HepG2 (cell line): Measurements from ENCODE around the gene SSMEM1. TPM values are rescaled to one million over a fixed set of nuclear protein-coding genes. Genes with fewer than 3 reads are reported as not detected.

Experiments used
- ARHGAP35 ChIP-seq: sonication (generic); formaldehyde crosslinking; IDR thresholded peaks from 2 replicates; pipeline ENCODE4 v1.9.0; 2022; ENCODE audit warnings: mild to moderate bottlenecking, inconsistent platforms, moderate library complexity, missing genetic modification reagents, borderline replicate concordance
- ARNT2 ChIP-seq: sonication (generic); formaldehyde crosslinking; IDR thresholded peaks from 2 replicates; pipeline ENCODE4 v1.8.0; 2022; ENCODE audit warnings: mild to moderate bottlenecking, low read depth, missing genetic modification reagents, moderate library complexity
- ASH2L ChIP-seq: fragments of 300-600, 200-600 bp; sonication (generic); IDR thresholded peaks from 2 replicates; pipeline ENCODE4 v1.7.0; 2017; ENCODE audit warnings: low read depth, mild to moderate bottlenecking, moderate library complexity, mixed read lengths, low read length; ENCODE audit not compliant: insufficient read length
- BORCS8-MEF2B ChIP-seq: sonication (generic); formaldehyde crosslinking; IDR thresholded peaks from 2 replicates; pipeline ENCODE4 v1.8.0; 2022; ENCODE audit warnings: mild to moderate bottlenecking, missing genetic modification reagents
- CENPT ChIP-seq: sonication (generic); formaldehyde crosslinking; IDR thresholded peaks from 2 replicates; pipeline ENCODE4 v1.8.0; 2022; ENCODE audit warnings: low read depth, mild to moderate bottlenecking, moderate library complexity, missing genetic modification reagents
- ELF3 ChIP-seq: IDR thresholded peaks from 2 replicates; pipeline ENCODE4 v1.6.1; 2016; ENCODE audit warnings: missing genetic modification reagents, missing compliant biosample characterization
- ELF4 ChIP-seq: sonication (generic); formaldehyde crosslinking; IDR thresholded peaks from 2 replicates; pipeline ENCODE4 v1.5.0; 2020; ENCODE audit warnings: missing genetic modification reagents, mild to moderate bottlenecking, moderate library complexity, borderline replicate concordance
- GATAD2A ChIP-seq: IDR thresholded peaks from 2 replicates; pipeline ENCODE4 v1.6.1; 2016
- KAT8 ChIP-seq: IDR thresholded peaks from 2 replicates; pipeline ENCODE4 v1.6.1; 2016; ENCODE audit warnings: missing genetic modification reagents, missing compliant biosample characterization
- MAFF ChIP-seq: IDR thresholded peaks from 2 replicates; pipeline ENCODE4 v1.6.1; 2011; ENCODE audit warnings: low read depth, low read length, improper control_type of control experiment
- MAZ ChIP-seq, 2 experiments: sonication (generic) in 1 of 2; formaldehyde crosslinking in 1 of 2; IDR thresholded peaks; 2 replicates each; pipeline versions ENCODE4 v1.5.0 to v1.6.1; 2012 to 2020; ENCODE audit warnings: low read depth in 2 of 2, mild to moderate bottlenecking in 2 of 2, borderline replicate concordance in 1 of 2, improper control_type of control experiment in 1 of 2, low read length in 1 of 2, missing genetic modification reagents in 1 of 2, moderate library complexity in 1 of 2
- MEF2D ChIP-seq: sonication (generic); formaldehyde crosslinking; IDR thresholded peaks from 2 replicates; pipeline ENCODE4 v1.5.1; 2020; ENCODE audit warnings: mild to moderate bottlenecking, missing genetic modification reagents
- RBM39 ChIP-seq: fragments of 200-400 bp; formaldehyde crosslinking; IDR thresholded peaks from one replicate; pipeline ENCODE4 v1.6.1; 2018; ENCODE audit warnings: antibody characterized with exemption, mild to moderate bottlenecking, low read depth, low read length; ENCODE audit not compliant: poor library complexity, severe bottlenecking
- RFX1 ChIP-seq: fragments of 450-650 bp; IDR thresholded peaks from 2 replicates; pipeline ENCODE4 v1.6.1; 2017
- SIN3B ChIP-seq: fragments of 150-350 bp; IDR thresholded peaks from 2 replicates; pipeline ENCODE4 v1.6.1; 2014; ENCODE audit warnings: low read length
- TFDP1 ChIP-seq: IDR thresholded peaks from 2 replicates; pipeline ENCODE4 v1.6.1; 2016; ENCODE audit warnings: missing compliant biosample characterization, missing genetic modification reagents, borderline replicate concordance
- YEATS2 ChIP-seq: sonication (generic); formaldehyde crosslinking; IDR thresholded peaks from 2 replicates; pipeline ENCODE4 v1.4.0; 2020; ENCODE audit warnings: missing genetic modification reagents, borderline replicate concordance
- ZNF335 ChIP-seq: sonication (generic); formaldehyde crosslinking; IDR thresholded peaks from 2 replicates; pipeline ENCODE4 v1.4.0; 2020; ENCODE audit warnings: missing genetic modification reagents
- ZNF598 ChIP-seq: sonication (generic); formaldehyde crosslinking; IDR thresholded peaks from 2 replicates; pipeline ENCODE4 v1.5.1; 2020; ENCODE audit warnings: mild to moderate bottlenecking, missing genetic modification reagents, borderline replicate concordance
- ZNF607 ChIP-seq: sonication (generic); formaldehyde crosslinking; IDR thresholded peaks from 2 replicates; pipeline ENCODE4 v1.5.1; 2020; ENCODE audit warnings: missing genetic modification reagents, mild to moderate bottlenecking, borderline replicate concordance
- ZNF747 ChIP-seq: sonication (generic); formaldehyde crosslinking; IDR thresholded peaks from 2 replicates; pipeline ENCODE4 v1.8.1; 2023; ENCODE audit warnings: missing genetic modification reagents, mild to moderate bottlenecking, borderline replicate concordance
- ZNF784 ChIP-seq: sonication (generic); formaldehyde crosslinking; IDR thresholded peaks from 2 replicates; pipeline ENCODE4 v1.5.1; 2020; ENCODE audit warnings: missing genetic modification reagents, mild to moderate bottlenecking, borderline replicate concordance
- polyA plus RNA-seq, 8 experiments: library from polyadenylated mRNA; depleted of rRNA in 3 of 8; stranded (reverse) in 7 of 8; unstranded in 1 of 8; fragments of >200 nt; fragmentation: Illumina TruSeq in 4 of 8; extraction: Trizol in 4 of 8; gene quantifications; 2 replicates each; pipeline versions ENCODE4 v1.2.1 to v1.2.3, GENCODE V29; 2011 to 2016; ENCODE audit warnings: low read depth in 4 of 8, missing spikeins in 1 of 8, mixed read lengths in 1 of 8; ENCODE audit not compliant: insufficient read depth in 1 of 8
- total RNA-seq, 5 experiments: library from RNA; depleted of rRNA; stranded (reverse); fragments of >200 nt; fragmentation: Illumina TruSeq; extraction: Trizol; gene quantifications; 2 replicates each; pipeline ENCODE4 v1.2.3, GENCODE V29; 2016; ENCODE audit warnings: low read depth in 1 of 5
- TF ChIP-seq, protein P1 (sequence below): sonication (generic); formaldehyde crosslinking; conservative IDR thresholded peaks from 2 replicates; pipeline ENCODE4 v1.8.0; 2022; ENCODE audit warnings: mild to moderate bottlenecking, moderate library complexity, missing genetic modification reagents
- TF ChIP-seq, protein P2 (sequence below): sonication (generic); formaldehyde crosslinking; IDR thresholded peaks from 2 replicates; pipeline ENCODE4 v1.4.0; 2020; ENCODE audit warnings: low read depth, mild to moderate bottlenecking, missing genetic modification reagents

Gene SSMEM1
- total and polyA plus RNA-seq, 2 of the 13 experiments (the other 11 are each of a cell fraction or from before 2014, with no cell fraction given) = not detected

- TF ChIP-seq, protein P1, sequence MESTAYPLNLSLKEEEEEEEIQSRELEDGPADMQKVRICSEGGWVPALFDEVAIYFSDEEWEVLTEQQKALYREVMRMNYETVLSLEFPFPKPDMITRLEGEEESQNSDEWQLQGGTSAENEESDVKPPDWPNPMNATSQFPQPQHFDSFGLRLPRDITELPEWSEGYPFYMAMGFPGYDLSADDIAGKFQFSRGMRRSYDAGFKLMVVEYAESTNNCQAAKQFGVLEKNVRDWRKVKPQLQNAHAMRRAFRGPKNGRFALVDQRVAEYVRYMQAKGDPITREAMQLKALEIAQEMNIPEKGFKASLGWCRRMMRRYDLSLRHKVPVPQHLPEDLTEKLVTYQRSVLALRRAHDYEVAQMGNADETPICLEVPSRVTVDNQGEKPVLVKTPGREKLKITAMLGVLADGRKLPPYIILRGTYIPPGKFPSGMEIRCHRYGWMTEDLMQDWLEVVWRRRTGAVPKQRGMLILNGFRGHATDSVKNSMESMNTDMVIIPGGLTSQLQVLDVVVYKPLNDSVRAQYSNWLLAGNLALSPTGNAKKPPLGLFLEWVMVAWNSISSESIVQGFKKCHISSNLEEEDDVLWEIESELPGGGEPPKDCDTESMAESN (CRISPR knock-in tag) = peak; percentile 87
- TF ChIP-seq ZNF607 (CRISPR knock-in tag) (peak; percentile 63; the same call in 1 of the 2 replicates), ARHGAP35 (CRISPR knock-in tag) (peak; percentile 66; the same call in 1 of the 2 replicates), SIN3B (peak; percentile 68; the same call in 1 of the 2 replicates), GATAD2A (no peak; the same call in 1 of the 2 replicates), RBM39 (peak; percentile 29), KAT8 (CRISPR knock-in tag) (peak; percentile 97), RFX1 (peak; percentile 79), ELF4 (CRISPR knock-in tag) (peak; percentile 70; the same call in 1 of the 2 replicates), MAFF (peak; percentile 37; the same call in 1 of the 2 replicates), ARNT2 (CRISPR knock-in tag) (peak; percentile 97), TFDP1 (CRISPR knock-in tag) (peak; percentile 90), YEATS2 (peak; percentile 93), CENPT (CRISPR knock-in tag) (no peak), ELF3 (CRISPR knock-in tag) (peak; percentile 43; the same call in 1 of the 2 replicates), MEF2D (CRISPR knock-in tag) (peak; percentile 69; the same call in 1 of the 2 replicates), ZNF784 (CRISPR knock-in tag) (peak; percentile 72; the same call in 1 of the 2 replicates), ZNF747 (CRISPR knock-in tag) (peak; percentile 72; the same call in 1 of the 2 replicates), BORCS8-MEF2B (peak; percentile 68), ASH2L (peak; percentile 89), ZNF598 (CRISPR knock-in tag) (peak; percentile 48; the same call in 1 of the 2 replicates), ZNF335 (CRISPR knock-in tag) (no peak), MAZ (IDR thresholded peaks at IDR 0.05; ENCODE audit: borderline replicate concordance, low read depth, low read length) (peak; percentile 17; the same call in 1 of the 2 replicates), MAZ (CRISPR knock-in tag; IDR thresholded peaks at IDR 0.05; ENCODE audit: low read depth) (peak; percentile 43; the same call in 1 of the 2 replicates)
- TF ChIP-seq, protein P2, sequence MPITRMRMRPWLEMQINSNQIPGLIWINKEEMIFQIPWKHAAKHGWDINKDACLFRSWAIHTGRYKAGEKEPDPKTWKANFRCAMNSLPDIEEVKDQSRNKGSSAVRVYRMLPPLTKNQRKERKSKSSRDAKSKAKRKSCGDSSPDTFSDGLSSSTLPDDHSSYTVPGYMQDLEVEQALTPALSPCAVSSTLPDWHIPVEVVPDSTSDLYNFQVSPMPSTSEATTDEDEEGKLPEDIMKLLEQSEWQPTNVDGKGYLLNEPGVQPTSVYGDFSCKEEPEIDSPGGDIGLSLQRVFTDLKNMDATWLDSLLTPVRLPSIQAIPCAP = no peak
Observed at GRCh38 chr7:130205084-130205947, 2.3 kb upstream of the SSMEM1 start, which contains the start of gene TMEM209 (continued).
